Naive thymus-derived CD8-positive, alpha-beta T cell (primary cell): Measurements from ENCODE around the gene C16orf90. TPM values are rescaled to one million over a fixed set of nuclear protein-coding genes. Genes with fewer than 3 reads are reported as not detected.
A peak's percentile ranks its signal among the peaks of the same experiment; 100 is the strongest.

Experiments
- ATAC-seq, 2 donors: fragments of 150-1000 bp; cut with Tn5 transposase in 1 of 2; sonication (Bioruptor Pico), chemical (Tn5 transposase) in 1 of 2; 1 replicate in 1 of 2; 2 replicates in 1 of 2; pipeline ENCODE4 v1.10.0; 2021; ENCODE audit warnings: mild to moderate bottlenecking in 2 of 2, moderate library complexity in 2 of 2
- POLR2A ChIA-PET: fragments of 350-600 bp; sonication (Branson Sonifier 250); formaldehyde crosslinking; loops from one replicate; lab custom pipeline; 2021; ENCODE audit warnings: antibody characterized with exemption; lab: Charles Lee
- DNase-seq, 10 donors: peaks; one replicate each; pipeline versions ENCODE4 v3.0.0 to v3.0.0-alpha.2; 2020 to 2022
- H3K27ac Mint-ChIP-seq, 10 donors: one replicate each; pipeline ENCODE4 v1.8.0; 2020 to 2022; ENCODE audit warnings: mild to moderate bottlenecking in 10 of 10, mixed read lengths in 10 of 10, moderate library complexity in 4 of 10, inconsistent platforms in 1 of 10
- H3K27me3 Mint-ChIP-seq, 5 donors: one replicate each; pipeline ENCODE4 v1.8.0; 2021 to 2022; ENCODE audit warnings: mixed read lengths in 5 of 5
- H3K36me3 Mint-ChIP-seq, 3 donors: one replicate each; pipeline ENCODE4 v1.8.0; 2020 to 2022; ENCODE audit warnings: mixed read lengths in 3 of 3, mild to moderate bottlenecking in 2 of 3, inconsistent platforms in 1 of 3
- H3K4me1 Mint-ChIP-seq, 4 donors: one replicate each; pipeline ENCODE4 v1.8.0; 2021 to 2022; ENCODE audit warnings: mixed read lengths in 4 of 4
- H3K4me3 Mint-ChIP-seq, 10 donors: one replicate each; pipeline ENCODE4 v1.8.0; 2020 to 2022; ENCODE audit warnings: mild to moderate bottlenecking in 10 of 10, mixed read lengths in 10 of 10, moderate library complexity in 6 of 10, inconsistent platforms in 1 of 10
- H3K9me3 Mint-ChIP-seq, 9 donors: one replicate each; pipeline ENCODE4 v1.8.0; 2020 to 2022; ENCODE audit warnings: mixed read lengths in 9 of 9, mild to moderate bottlenecking in 3 of 9, inconsistent platforms in 1 of 9, moderate library complexity in 1 of 9
- polyA plus RNA-seq, 3 donors: library from polyadenylated mRNA; unstranded; fragments of 300-500 nt; fragmentation: Illumina TruSeq; gene quantifications; one replicate each; pipeline ENCODE4 v1.2.3, GENCODE V29; 2021
- total RNA-seq, 8 experiments: library from RNA in 2 of 8; stranded (reverse) in 2 of 8; gene quantifications; one replicate each; pipeline ENCODE4 v1.2.3 and lab custom pipeline; 2021 to 2026

Gene C16orf90, protein sequence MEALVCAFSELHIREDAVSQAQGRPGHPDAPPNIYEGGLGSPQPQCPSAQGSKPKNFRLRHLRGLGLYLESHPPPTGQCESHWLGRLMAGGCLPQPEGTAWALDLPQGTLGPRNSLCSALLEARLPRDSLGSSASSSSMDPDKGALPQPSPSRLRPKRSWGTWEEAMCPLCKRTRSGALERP
- total RNA-seq (not detected), polyA plus RNA-seq (under 1 TPM in 1 of 3 donors, not detected in 2; 0.26 TPM), total RNA-seq (lab: John Stamatoyannopoulos, UW) (0 to 0.17 (median 0) reads per million in 6 experiments)

- DNase-seq (no peak), ATAC-seq (no peak)
- Mint-ChIP-seq H3K27me3 (no peaks in the 10 kb centered on the region), H3K4me1 (peaks cover 10 to 17% (median 14%) of the 10 kb centered on the region in 4 donors), H3K36me3 (no peaks in the 10 kb centered on the region), H3K9me3 (no peaks in the 10 kb centered on the region), H3K4me3 (no peak within 1 kb of the TSS), H3K27ac (peak within 1 kb of the TSS in 2 of 10 donors; percentile 25 to 74)
- POLR2A ChIA-PET = interaction anchor here (0.5 to 0.6 kb wide), 2 partner anchors 14 to 50 kb away, joined by 3 read pairs; no protein-coding TSS in a partner anchor
Measured at GRCh38 chr16:3495176-3495575, at the start of gene C16orf90. TSS of gene C16orf90 (minus strand) at chr16:3495489. CDS start at chr16:3495421, 68 bp downstream.

DNA sequence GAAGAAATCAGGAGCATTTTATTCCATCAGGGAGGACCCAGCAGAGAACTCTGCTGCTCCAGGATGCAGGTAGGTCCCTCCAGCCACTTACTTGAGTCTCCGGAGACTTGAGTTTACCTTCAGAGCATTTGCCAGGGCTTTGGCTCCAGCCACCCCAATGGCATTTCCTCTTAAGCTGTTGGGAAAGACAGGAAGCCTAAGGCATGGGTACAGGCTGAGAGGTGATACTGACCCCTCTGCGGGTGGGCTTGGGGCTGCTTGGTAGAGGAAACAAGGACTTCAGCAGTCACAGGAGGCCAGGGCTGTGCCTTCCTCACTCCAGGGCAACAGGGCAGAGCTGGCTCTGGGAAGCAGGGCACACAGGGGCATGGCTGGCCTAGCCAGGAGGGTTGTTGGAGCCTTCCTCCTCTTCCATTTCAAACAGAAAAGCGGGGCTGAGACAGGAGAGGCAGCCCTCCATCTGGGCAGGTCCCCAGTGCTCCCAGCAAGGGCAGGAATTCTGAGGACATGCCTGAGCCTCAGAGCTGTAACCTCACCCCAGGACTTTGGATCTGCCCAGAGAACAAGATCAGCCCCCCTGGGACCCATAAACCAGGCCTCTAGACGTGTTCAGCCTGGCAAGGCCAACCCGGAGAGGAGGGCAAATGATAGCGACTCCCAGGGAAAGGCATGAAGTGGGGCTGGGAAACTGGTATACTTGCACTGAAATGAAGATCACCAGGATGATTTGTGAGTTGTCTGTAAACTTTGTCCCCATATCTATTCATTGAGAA, 47.5 kb upstream of the C16orf90 start:
- Mint-ChIP-seq H3K36me3 (peaks cover 0 to 73% (median 14%) of the 10 kb centered on the region in 3 donors), H3K27ac (peak overlapping the region in 9 of 10 donors; percentile 10 to 85 (median 65)), H3K9me3 (no peaks in the 10 kb centered on the region), H3K4me1 (peaks cover 4 to 9% (median 6%) of the 10 kb centered on the region in 4 donors), H3K4me3 (no peak overlapping the region), H3K27me3 (no peaks in the 10 kb centered on the region)
- ATAC-seq (no peak), DNase-seq (no peak)
- POLR2A ChIA-PET = no interaction called here

GRCh38 chr16:3541527-3542155, 46.4 kb upstream of the C16orf90 start:
- H3K36me3 Mint-ChIP-seq = peaks cover 0 to 73% (median 11%) of the 10 kb centered on the region in 3 donors
- H3K27ac Mint-ChIP-seq = peak overlapping the region in 9 of 10 donors; percentile 10 to 78 (median 65)
- H3K27me3 Mint-ChIP-seq = no peaks in the 10 kb centered on the region
- POLR2A ChIA-PET = interaction anchor here (1.1 kb wide), 1 partner anchor 32 kb away, joined by 4 read pairs; no protein-coding TSS in a partner anchor
- no peak for ATAC-seq
- DNase-seq = no peak
- no peak overlapping the region for H3K4me3 Mint-ChIP-seq
- peaks cover 4 to 6% (median 5%) of the 10 kb centered on the region in 4 donors for H3K4me1 Mint-ChIP-seq
- H3K9me3 Mint-ChIP-seq = no peaks in the 10 kb centered on the region

GRCh38 chr16:3538222-3538621, 42.9 kb upstream of the C16orf90 start:
- POLR2A ChIA-PET = no interaction called here
- ATAC-seq = no peak
- Mint-ChIP-seq H3K27ac (peak overlapping the region in 4 of 10 donors; percentile 16 to 72 (median 42)), H3K9me3 (no peaks in the 10 kb centered on the region), H3K4me1 (peaks cover 3 to 23% (median 11%) of the 10 kb centered on the region in 4 donors), H3K27me3 (no peaks in the 10 kb centered on the region), H3K4me3 (no peak overlapping the region), H3K36me3 (peaks cover 0 to 73% (median 13%) of the 10 kb centered on the region in 3 donors)
- DNase-seq = no peak

DNA sequence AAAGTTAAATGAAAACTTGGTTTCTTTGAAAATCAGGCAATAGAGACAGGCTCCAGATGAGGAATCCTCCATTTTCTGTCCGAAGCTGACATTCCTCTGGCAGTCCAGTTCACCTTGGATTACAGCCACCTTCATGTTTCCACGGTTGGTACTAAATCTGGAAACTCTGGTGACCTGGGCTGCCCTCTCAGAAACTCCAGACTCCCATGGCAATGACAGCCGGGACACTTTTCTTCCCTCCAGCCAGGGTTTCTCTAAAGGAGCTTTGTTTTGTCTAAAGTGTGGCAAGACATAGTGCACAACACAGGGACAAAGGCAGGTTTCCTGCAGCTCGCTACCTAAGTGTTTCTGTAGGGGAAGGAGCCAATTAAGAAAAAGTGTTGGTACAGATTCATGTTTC, 41.6 kb upstream of the C16orf90 start:
- ATAC-seq (no peak), DNase-seq (no peak)
- Mint-ChIP-seq H3K27ac (peak overlapping the region in 9 of 10 donors; percentile 11 to 80 (median 49)), H3K27me3 (no peaks in the 10 kb centered on the region), H3K4me1 (peaks cover 3 to 23% (median 11%) of the 10 kb centered on the region in 4 donors), H3K4me3 (no peak overlapping the region), H3K36me3 (peaks cover 0 to 75% (median 16%) of the 10 kb centered on the region in 3 donors), H3K9me3 (no peaks in the 10 kb centered on the region)
- POLR2A ChIA-PET = interaction anchor here (0.6 to 1.2 kb wide), 3 partner anchors 26 to 168 kb away, joined by 3 to 4 read pairs (median 3); no protein-coding TSS in a partner anchor

DNA sequence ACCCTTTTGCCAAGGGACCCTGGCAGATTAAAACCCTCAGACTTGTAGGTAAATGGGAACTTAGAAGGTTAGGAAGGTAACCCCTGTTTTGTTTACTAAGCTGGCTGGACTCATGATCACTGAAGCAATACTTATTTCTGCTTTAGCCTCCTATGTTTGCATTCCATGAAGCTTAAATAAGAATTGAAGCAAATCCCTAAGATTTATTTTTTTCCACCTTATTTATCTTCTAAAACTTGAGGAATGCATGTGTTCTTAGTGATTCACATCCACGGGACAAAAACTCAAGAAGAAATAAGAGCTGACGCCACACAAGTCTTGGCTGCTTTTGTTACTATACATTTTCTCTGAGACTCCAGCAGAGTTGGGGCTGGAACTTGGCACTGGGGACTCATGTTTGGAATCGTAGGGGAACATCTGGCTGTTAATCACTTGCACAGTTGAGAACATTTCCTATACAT, 41.0 kb upstream of the C16orf90 start:
- ATAC-seq (no peak), DNase-seq (no peak)
- H3K4me3 Mint-ChIP-seq = no peak overlapping the region
- peak overlapping the region in 7 of 10 donors; percentile 22 to 93 (median 63) for H3K27ac Mint-ChIP-seq
- POLR2A ChIA-PET = interaction anchor here (0.6 to 1.2 kb wide), 3 partner anchors 26 to 169 kb away, joined by 3 to 4 read pairs (median 3); no protein-coding TSS in a partner anchor
- H3K36me3 Mint-ChIP-seq = peaks cover 0 to 77% (median 15%) of the 10 kb centered on the region in 3 donors
- H3K4me1 Mint-ChIP-seq = peaks cover 3 to 23% (median 11%) of the 10 kb centered on the region in 4 donors
- H3K27me3 Mint-ChIP-seq = no peaks in the 10 kb centered on the region
- H3K9me3 Mint-ChIP-seq = no peaks in the 10 kb centered on the region

- DNase-seq = no peak
- no peaks in the 10 kb centered on the region for H3K27me3 Mint-ChIP-seq
- H3K36me3 Mint-ChIP-seq = peaks cover 0 to 72% (median 19%) of the 10 kb centered on the region in 3 donors
- peak overlapping the region; percentile 70 to 93 (median 84) for H3K27ac Mint-ChIP-seq
- H3K4me3 Mint-ChIP-seq = no peak overlapping the region
- POLR2A ChIA-PET = no interaction called here
- no peak for ATAC-seq
- peaks cover 3 to 23% (median 11%) of the 10 kb centered on the region in 4 donors for H3K4me1 Mint-ChIP-seq
- H3K9me3 Mint-ChIP-seq = no peaks in the 10 kb centered on the region
Measured at GRCh38 chr16:3534126-3534525, 38.8 kb upstream of the C16orf90 start.

DNA sequence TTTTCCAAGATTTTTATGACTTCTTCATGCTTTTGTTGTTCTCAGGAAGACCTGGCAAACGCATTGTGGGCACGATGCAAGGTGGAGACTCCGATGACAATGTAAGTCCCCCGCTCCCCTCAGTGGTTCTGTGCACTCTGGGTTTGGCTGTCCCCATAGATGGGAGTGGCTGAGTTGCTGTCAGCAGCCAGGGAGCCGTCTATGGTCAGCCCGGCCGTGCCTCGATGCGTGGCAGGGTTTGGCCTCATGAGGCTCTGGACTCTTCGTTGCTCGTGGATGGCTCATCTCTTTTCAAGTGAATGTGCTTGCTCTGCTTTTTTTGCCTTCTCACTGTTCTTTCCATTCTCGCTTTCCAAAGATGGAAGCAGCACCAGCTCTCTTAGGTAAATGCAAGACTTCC, 37.5 kb upstream of the C16orf90 start:
- Mint-ChIP-seq H3K4me1 (peaks cover 6 to 31% (median 18%) of the 10 kb centered on the region in 4 donors), H3K9me3 (no peaks in the 10 kb centered on the region), H3K4me3 (no peak overlapping the region), H3K36me3 (peaks cover 0 to 81% (median 21%) of the 10 kb centered on the region in 3 donors), H3K27ac (peak overlapping the region in 5 of 10 donors; percentile 8 to 80 (median 74)), H3K27me3 (no peaks in the 10 kb centered on the region)
- ATAC-seq (no peak), DNase-seq (no peak)
- POLR2A ChIA-PET = interaction anchor here (1.2 kb wide), 1 partner anchor 89 kb away, joined by 3 read pairs; no protein-coding TSS in a partner anchor

DNA sequence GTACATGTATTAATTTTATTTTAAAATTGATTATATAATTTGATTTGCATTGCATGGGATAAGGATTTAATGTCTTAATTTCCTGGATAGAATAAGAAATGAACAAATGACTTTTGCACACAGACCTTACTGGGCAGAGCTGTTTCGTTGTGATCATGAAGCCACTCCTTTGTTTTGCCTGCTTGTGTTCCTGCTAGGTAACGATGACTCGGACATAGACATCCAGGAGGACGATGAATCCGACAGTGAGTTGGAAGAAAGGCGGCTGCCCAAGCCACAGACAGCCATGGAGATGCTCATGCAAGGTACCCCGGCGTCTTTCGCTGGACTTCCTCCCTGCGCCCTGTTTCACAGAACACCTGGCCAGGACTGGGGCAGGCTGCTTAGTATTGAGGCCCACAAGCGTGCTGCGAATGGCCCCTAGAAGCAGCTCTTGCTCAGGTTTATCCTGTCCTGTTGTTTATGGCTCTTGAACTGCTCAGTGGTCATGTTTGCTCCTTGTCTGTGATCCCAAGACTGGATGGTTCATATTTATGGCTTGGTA, 35.2 kb upstream of the C16orf90 start:
- Mint-ChIP-seq H3K9me3 (no peaks in the 10 kb centered on the region), H3K36me3 (peaks cover 0 to 78% (median 20%) of the 10 kb centered on the region in 3 donors), H3K27ac (peak overlapping the region in 1 of 10 donors; percentile 24), H3K27me3 (no peaks in the 10 kb centered on the region), H3K4me1 (peaks cover 9 to 38% (median 24%) of the 10 kb centered on the region in 4 donors), H3K4me3 (no peak overlapping the region)
- ATAC-seq = no peak
- POLR2A ChIA-PET = interaction anchor here (0.6 kb wide), 2 partner anchors 292 to 434 kb away, joined by 3 to 5 read pairs; no protein-coding TSS in a partner anchor
- DNase-seq = no peak

- peak overlapping the region in 1 of 10 donors; percentile 10 for H3K27ac Mint-ChIP-seq
Measured at GRCh38 chr16:3529175-3529574, 33.9 kb upstream of the C16orf90 start.

GRCh38 chr16:3528406-3528805, 33.1 kb upstream of the C16orf90 start:
- peak overlapping the region in 4 of 10 donors; percentile 2 to 85 (median 64) for H3K27ac Mint-ChIP-seq
- H3K36me3 Mint-ChIP-seq = peaks cover 0 to 78% (median 22%) of the 10 kb centered on the region in 3 donors
- DNase-seq (no peak), ATAC-seq (no peak)
- POLR2A ChIA-PET = interaction anchor here (1.0 to 1.5 kb wide), 2 partner anchors 19 to 38 kb away, joined by 3 to 4 read pairs; no protein-coding TSS in a partner anchor
- peaks cover 9 to 22% (median 15%) of the 10 kb centered on the region in 4 donors for H3K4me1 Mint-ChIP-seq
- H3K4me3 Mint-ChIP-seq = no peak overlapping the region
- H3K9me3 Mint-ChIP-seq = no peaks in the 10 kb centered on the region
- no peaks in the 10 kb centered on the region for H3K27me3 Mint-ChIP-seq

More at GRCh38 chr16:3529175-3529574, 33.9 kb upstream of the C16orf90 start:
- Mint-ChIP-seq H3K36me3 (peaks cover 0 to 77% (median 17%) of the 10 kb centered on the region in 3 donors), H3K27me3 (no peaks in the 10 kb centered on the region), H3K9me3 (no peaks in the 10 kb centered on the region), H3K4me1 (peaks cover 9 to 27% (median 17%) of the 10 kb centered on the region in 4 donors), H3K4me3 (no peak overlapping the region)
- DNase-seq (no peak), ATAC-seq (no peak)
- POLR2A ChIA-PET = interaction anchor here (1.0 to 1.5 kb wide), 2 partner anchors 19 to 39 kb away, joined by 3 to 4 read pairs; no protein-coding TSS in a partner anchor
